GM19238 (cell line): Measurements from ENCODE around the gene LDLRAD2.
"Not testable (repeated sequence)": the region's sequence is repeated elsewhere in the genome, so short reads cannot be mapped to it uniquely, and the experiment has no call there.

Experiments
- DNase-seq: peaks from one replicate; pipeline ENCODE4 v3.0.0; 2011; ENCODE audit warnings: low spot score; ENCODE audit not compliant: insufficient read length

LDLRAD2 gene

DNA sequence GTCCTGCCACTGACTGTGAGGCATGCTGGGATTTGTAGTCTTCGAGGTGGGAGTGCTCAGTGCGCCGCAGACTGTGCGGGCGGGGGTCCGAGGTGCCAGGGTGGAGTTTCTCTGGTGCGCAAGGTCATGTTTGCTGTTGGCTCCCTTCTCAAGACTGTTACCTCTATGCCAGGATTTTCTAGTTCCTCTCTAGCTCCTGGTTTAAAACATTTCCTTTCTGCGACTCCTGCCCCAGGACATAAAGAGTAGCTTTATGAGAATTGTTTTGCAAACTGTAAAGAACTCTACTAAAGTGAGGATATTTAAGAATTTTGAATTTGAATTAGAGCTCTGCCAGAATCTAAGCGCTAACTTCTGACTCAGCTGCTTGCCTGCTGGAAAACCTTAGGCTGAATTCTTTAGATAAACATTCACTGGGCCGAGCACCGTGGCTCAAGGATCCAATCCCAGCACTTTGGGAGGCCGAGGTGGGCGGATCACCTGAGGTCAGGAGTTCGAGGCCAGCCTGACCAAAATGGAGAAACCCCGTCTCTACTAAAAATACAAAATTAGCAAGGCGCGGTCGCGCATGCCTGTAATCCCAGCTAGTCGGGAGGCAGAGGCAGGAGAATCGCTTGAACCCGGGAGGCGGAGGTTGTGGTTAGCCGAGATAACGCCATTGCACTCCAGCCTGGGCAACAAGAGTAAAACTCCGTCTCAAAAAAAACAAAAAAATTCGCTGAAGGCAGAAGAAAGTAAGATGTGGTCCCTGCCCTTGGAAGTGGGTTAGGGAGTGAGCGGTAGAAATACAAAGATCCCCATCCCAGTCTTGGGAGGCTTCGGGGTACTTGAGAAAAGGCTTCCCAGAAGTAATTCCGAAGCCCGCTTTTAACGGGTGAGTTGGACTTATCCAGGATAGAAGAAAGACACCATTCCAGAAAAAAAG is 28.1 kb upstream of the LDLRAD2 start:
- DNase-seq: peak; percentile 77

- DNase-seq: not testable (repeated sequence)
These were observed 26.3 kb upstream of the LDLRAD2 start for GRCh38 chr1:21785764-21786163.

DNA sequence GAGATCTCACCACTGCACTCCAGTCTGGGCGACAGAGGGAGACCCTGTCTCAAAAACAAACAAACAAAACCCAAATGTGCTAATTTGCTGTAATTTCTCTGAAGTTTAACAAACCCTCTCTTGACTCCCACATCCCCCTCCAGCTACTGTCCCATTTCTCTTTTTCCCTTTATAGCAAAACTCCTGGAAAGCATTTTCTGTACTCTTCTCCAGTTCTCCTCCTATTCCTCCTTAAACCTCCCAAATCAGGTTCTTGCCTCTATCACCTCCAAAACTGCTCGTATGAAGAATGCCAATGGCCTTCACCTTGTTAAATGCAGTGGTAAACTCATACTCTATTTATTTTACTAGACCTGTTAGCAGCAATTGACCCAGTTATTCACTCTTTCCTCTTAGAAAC is 25.4 kb upstream of the LDLRAD2 start:
- no peak for DNase-seq

- DNase-seq: no peak
These were observed 19.0 kb upstream of the LDLRAD2 start for GRCh38 chr1:21793104-21793503.

- DNase-seq: no peak
These were observed 17.4 kb upstream of the LDLRAD2 start for GRCh38 chr1:21794656-21795055.

- DNase-seq: no peak
These were observed 17.0 kb upstream of the LDLRAD2 start for GRCh38 chr1:21795075-21795474.

- no peak for DNase-seq
These were observed 12.3 kb upstream of the LDLRAD2 start for GRCh38 chr1:21799730-21800129.

DNA sequence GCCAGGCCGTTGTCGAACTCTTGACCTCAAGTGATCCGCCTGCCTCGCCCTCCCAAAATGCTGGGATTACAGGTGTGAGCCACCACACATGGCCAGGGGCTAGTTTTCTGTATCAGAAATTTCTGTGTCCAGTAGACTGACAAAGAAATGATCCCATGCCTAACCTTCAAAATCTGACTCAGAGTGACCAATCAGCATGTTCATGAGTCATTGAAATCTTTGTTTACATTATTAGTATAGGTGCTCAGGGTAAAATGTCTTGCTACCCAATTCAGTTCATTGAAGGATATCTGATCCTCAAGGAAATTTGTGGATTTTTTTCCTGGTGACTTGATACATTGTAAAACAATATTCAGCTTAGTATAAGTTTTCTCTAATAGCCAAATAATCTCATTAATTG is 11.0 kb upstream of the LDLRAD2 start:
- DNase-seq: no peak

DNA sequence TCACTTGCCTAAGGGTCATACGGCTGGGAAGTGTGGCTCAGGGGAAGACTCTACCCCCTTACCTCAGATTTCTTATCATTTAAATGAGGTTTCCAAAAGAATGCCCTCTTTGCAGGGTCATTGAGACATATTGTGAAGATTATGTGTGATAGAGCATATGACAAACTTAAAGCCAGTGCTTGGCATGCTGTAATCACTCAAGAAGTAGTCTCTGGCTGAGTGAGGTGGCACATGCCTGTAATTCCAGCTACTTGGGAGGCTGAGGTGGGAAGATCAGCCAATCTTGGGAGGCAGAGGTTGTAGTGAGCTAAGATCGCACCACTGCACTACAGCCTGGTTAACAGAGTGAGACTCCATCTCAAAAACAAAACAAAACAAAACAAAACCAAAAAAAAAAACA is 7.5 kb upstream of the LDLRAD2 start:
- DNase-seq: no peak

GRCh38 chr1:21813542-21813941 is 1.5 kb downstream of the LDLRAD2 start:
- no peak for DNase-seq

DNA sequence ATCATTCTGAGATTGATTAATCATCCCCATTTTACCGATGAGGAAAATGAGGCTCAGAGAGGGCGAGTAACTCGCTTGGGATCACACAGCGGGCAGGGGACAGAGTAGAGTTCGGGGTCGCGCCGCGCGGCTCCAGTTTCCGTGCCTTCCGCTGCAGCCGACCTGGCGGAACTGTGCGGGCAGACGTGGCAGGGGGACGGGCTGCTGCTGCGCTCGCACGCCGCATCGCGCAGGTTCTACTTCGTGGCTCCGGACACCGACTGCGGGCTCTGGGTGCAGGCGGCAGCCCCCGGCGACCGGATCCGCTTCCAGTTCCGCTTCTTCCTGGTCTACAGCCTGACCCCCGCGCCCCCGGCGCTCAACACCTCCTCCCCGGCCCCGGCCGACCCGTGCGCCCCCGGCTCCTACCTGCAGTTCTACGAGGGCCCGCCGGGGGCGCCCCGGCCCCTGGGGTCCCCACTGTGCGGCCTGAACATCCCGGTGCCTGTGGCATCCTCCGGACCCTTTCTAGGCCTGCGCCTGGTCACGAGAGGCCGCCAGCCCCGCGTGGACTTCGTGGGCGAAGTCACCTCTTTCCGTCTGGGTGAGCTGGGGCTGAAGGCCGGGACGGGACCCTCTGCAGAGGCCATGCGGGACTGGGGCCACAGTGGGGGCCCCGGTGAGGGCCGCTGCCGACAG is 2.3 kb downstream of the LDLRAD2 start:
- peak; percentile 60 for DNase-seq

DNA sequence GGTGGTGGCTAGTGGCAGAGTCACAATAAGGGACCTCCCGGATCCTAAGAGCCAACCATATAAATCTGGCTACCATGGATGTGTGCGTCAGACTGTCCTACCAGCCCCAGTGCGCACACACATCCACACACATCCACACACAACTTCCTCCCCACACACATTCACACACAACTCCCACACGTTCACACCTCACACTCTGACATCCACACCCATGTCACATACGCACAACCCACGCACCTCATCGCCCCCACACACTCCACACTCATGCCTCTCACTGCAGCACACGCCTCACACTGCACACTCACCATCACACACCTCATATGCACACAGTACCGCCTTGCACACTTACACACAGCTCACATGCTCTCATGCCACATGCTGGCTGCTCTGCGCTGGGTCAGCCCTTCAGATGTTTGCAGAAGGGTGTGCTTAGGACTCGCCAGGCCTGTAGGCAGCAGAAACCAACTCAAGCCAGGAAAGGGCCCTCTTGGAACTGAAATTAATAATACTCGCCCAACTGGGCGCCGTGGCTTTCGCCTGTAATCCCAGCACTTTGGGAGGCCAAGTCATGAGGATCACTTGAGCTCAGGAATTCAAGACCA is 3.0 kb downstream of the LDLRAD2 start:
- no peak for DNase-seq

- DNase-seq: no peak
These were observed 3.8 kb downstream of the LDLRAD2 start for GRCh38 chr1:21815724-21816321.

DNA sequence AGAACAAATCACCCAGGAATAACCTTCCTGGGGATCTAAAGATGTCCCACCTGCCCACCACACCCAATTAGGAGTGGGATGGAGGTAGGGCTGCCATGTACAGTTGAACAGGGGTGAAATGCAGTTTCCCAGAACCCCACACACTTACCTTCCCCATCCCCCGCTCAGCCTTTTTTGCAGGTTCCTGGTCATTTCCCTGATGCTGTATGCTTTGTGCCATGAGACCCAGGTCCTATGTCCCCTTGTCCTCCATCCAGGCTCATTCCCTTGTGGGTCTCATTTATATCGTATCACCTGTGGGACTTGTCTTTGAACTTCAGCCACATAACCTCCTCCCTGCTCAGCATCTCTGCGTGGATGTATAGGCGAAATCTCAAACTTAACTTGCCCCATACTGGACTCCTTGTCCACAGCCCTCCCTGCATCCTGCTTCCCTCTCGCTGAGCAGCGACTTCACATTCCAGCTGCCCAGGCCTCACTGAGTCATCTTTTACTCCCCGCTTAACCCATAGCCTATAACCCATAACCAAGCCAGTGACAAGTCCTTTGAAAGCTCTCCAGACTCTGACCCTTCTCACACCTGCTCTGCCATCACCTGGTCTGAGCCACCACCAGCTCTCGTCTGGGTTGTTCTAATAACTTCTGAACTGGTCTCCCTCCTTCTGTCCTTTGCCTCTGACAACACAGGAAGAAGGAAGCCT is 4.7 kb downstream of the LDLRAD2 start:
- no peak for DNase-seq

DNA sequence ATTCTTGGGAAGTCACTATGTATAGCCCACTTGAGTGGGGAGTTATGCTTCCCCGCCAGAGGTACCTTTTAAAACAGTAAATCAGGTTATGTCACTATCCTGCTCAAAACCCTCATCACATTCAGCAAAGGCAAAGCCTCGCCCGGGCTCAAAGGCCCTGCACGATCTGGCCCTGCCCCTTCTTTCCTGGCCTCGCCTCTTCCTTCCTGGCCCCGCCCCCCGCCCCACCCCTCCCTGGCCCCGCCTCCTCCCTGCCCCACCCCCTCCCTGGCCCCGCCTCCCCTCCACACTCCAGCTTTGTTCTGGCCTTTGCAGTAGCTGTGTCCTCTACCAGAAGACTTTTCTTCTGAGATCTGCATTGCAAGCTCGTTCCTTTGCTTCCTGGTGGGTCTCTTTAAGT is 6.6 kb downstream of the LDLRAD2 start:
- DNase-seq: peak; percentile 73

- DNase-seq: no peak
These were observed 8.7 kb downstream of the LDLRAD2 start for GRCh38 chr1:21820597-21821232.

GRCh38 chr1:21821385-21822019 is 9.4 kb downstream of the LDLRAD2 start:
- DNase-seq: no peak

- DNase-seq: no peak
These were observed 10.3 kb downstream of the LDLRAD2 start for GRCh38 chr1:21822349-21822748.

GRCh38 chr1:21823206-21823979 is 11.3 kb downstream of the LDLRAD2 start:
- no peak for DNase-seq
